ENCODE measurements around the gene CRNN. TPM values are rescaled to one million over a fixed set of nuclear protein-coding genes. Genes with fewer than 3 reads are reported as not detected.

CRNN gene
- total and polyA plus RNA-seq, 10 of the 15 experiments (the other 5 are each of a cell fraction or from before 2014, with no cell fraction given), result not detected

- Histone ChIP-seq H3K9ac (ENCODE audit: control insufficient read depth, insufficient read depth, low read length) (no peak overlapping the region), H4K20me1 (ENCODE audit: control insufficient read depth, insufficient read depth) (no peaks in the 10 kb centered on the region), H3K27ac (ENCODE audit: control insufficient read depth, insufficient read depth) (no peak overlapping the region), H3K36me3 (ENCODE audit: control insufficient read depth in 2 of 2, insufficient read depth in 2 of 2, low read length in 1 of 2) (no peaks in the 10 kb centered on the region), H3K79me2 (ENCODE audit: control insufficient read depth, insufficient read depth, low read length) (no peaks in the 10 kb centered on the region), H3K4me2 (ENCODE audit: control insufficient read depth, insufficient read depth) (no peak overlapping the region), H3K4me1 (ENCODE audit: control insufficient read depth, insufficient read depth, low read length) (no peaks in the 10 kb centered on the region), H3K27me3 (replicated peaks in 1 of 2; ENCODE audit: control insufficient read depth in 2 of 2, insufficient read depth in 2 of 2, low read length in 1 of 2) (no peaks in the 10 kb centered on the region), H3K4me3 (no peak overlapping the region), H3K9me3 (replicated peaks; ENCODE audit: control insufficient read depth, insufficient read depth, low read length) (no peaks in the 10 kb centered on the region; the same call in 2 of the 3 replicates), H2AFZ (ENCODE audit: control insufficient read depth, low read depth, low read length) (no peak overlapping the region)
- no peak for FAIRE-seq
- intact Hi-C loops (cut with micrococcal nuclease; ENCODE audit: unreplicated experiment), result no loop called here
- in situ Hi-C loops (cut with MboI), result no loop called here
- SMC1A ChIA-PET (ENCODE audit: uncharacterized antibody, unreplicated experiment), result interaction anchor here (0.6 kb wide), 1 partner anchor 246 kb away, joined by 3 read pairs; no protein-coding TSS in a partner anchor
- ATAC-seq, result no peak
- RAD21 ChIA-PET (ENCODE audit: unreplicated experiment), result no interaction called here
- DNase-seq (ENCODE audit: low read depth, low spot score), result no peak
- CTCF ChIA-PET, result interaction anchor here (1.4 to 1.5 kb wide), 2 partner anchors 14 to 32 kb away, joined by 7 to 10 read pairs; no protein-coding TSS in a partner anchor
- BruUV-seq (replicated peaks), result no TSS peak
- POLR2A ChIA-PET, result no interaction called here
- TF ChIP-seq CHD2 (IDR thresholded peaks at IDR 0.05; ENCODE audit: borderline replicate concordance, low read depth, low read length), result no peak
- TF ChIP-seq TCF7 (IDR thresholded peaks at IDR 0.05; ENCODE audit: borderline replicate concordance), result no peak
- no peak for TF ChIP-seq ESRRA (IDR thresholded peaks at IDR 0.05; ENCODE audit: low read length)
- no peak for TF ChIP-seq POU2F2 (IDR thresholded peaks at IDR 0.05; ENCODE audit: borderline replicate concordance, low read depth, low read length)
- TF ChIP-seq ZNF687 (IDR thresholded peaks at IDR 0.05), result no peak
- TF ChIP-seq MTA3 (IDR thresholded peaks at IDR 0.05; ENCODE audit: borderline replicate concordance, low read length), result no peak
- TF ChIP-seq FOXK2 (IDR thresholded peaks at IDR 0.05), result no peak
- TF ChIP-seq, protein P1, sequence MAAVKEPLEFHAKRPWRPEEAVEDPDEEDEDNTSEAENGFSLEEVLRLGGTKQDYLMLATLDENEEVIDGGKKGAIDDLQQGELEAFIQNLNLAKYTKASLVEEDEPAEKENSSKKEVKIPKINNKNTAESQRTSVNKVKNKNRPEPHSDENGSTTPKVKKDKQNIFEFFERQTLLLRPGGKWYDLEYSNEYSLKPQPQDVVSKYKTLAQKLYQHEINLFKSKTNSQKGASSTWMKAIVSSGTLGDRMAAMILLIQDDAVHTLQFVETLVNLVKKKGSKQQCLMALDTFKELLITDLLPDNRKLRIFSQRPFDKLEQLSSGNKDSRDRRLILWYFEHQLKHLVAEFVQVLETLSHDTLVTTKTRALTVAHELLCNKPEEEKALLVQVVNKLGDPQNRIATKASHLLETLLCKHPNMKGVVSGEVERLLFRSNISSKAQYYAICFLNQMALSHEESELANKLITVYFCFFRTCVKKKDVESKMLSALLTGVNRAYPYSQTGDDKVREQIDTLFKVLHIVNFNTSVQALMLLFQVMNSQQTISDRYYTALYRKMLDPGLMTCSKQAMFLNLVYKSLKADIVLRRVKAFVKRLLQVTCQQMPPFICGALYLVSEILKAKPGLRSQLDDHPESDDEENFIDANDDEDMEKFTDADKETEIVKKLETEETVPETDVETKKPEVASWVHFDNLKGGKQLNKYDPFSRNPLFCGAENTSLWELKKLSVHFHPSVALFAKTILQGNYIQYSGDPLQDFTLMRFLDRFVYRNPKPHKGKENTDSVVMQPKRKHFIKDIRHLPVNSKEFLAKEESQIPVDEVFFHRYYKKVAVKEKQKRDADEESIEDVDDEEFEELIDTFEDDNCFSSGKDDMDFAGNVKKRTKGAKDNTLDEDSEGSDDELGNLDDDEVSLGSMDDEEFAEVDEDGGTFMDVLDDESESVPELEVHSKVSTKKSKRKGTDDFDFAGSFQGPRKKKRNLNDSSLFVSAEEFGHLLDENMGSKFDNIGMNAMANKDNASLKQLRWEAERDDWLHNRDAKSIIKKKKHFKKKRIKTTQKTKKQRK (IDR thresholded peaks at IDR 0.05; ENCODE audit: low read depth, low read length), result no peak
- no peak for TF ChIP-seq SPI1 (IDR thresholded peaks at IDR 0.05; ENCODE audit: borderline replicate concordance, insufficient read depth, low read depth, low read length)
- no peak for TF ChIP-seq RBBP5 (conservative IDR thresholded peaks at IDR 0.05)
- no peak for TF ChIP-seq BACH1 (IDR thresholded peaks at IDR 0.05; ENCODE audit: borderline replicate concordance)
- TF ChIP-seq NFYB (IDR thresholded peaks at IDR 0.05; ENCODE audit: insufficient read depth, low read depth, low read length), result no peak
- no peak for TF ChIP-seq ZNF622 (IDR thresholded peaks at IDR 0.05)
- no peak for TF ChIP-seq TCF3 (IDR thresholded peaks at IDR 0.05; ENCODE audit: borderline replicate concordance, insufficient read depth, low read depth, low read length)
- TF ChIP-seq, protein P2, sequence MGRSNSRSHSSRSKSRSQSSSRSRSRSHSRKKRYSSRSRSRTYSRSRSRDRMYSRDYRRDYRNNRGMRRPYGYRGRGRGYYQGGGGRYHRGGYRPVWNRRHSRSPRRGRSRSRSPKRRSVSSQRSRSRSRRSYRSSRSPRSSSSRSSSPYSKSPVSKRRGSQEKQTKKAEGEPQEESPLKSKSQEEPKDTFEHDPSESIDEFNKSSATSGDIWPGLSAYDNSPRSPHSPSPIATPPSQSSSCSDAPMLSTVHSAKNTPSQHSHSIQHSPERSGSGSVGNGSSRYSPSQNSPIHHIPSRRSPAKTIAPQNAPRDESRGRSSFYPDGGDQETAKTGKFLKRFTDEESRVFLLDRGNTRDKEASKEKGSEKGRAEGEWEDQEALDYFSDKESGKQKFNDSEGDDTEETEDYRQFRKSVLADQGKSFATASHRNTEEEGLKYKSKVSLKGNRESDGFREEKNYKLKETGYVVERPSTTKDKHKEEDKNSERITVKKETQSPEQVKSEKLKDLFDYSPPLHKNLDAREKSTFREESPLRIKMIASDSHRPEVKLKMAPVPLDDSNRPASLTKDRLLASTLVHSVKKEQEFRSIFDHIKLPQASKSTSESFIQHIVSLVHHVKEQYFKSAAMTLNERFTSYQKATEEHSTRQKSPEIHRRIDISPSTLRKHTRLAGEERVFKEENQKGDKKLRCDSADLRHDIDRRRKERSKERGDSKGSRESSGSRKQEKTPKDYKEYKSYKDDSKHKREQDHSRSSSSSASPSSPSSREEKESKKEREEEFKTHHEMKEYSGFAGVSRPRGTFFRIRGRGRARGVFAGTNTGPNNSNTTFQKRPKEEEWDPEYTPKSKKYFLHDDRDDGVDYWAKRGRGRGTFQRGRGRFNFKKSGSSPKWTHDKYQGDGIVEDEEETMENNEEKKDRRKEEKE (IDR thresholded peaks at IDR 0.05), result no peak
- TF ChIP-seq TBL1XR1 (IDR thresholded peaks at IDR 0.05; ENCODE audit: low read depth, low read length), result no peak
Measured at GRCh38 chr1:152426731-152427130, 12.7 kb upstream of the CRNN start.

All from GM12878 (cell line).